COLO668 (cell line): Measurements from ENCODE around the gene YPEL3.

ENCODE experiments used
- DNase-seq: peaks from one replicate; lab custom pipeline; 2025; ENCODE audit not compliant: unreplicated experiment; lab: John Stamatoyannopoulos, UW

YPEL3 gene

DNA sequence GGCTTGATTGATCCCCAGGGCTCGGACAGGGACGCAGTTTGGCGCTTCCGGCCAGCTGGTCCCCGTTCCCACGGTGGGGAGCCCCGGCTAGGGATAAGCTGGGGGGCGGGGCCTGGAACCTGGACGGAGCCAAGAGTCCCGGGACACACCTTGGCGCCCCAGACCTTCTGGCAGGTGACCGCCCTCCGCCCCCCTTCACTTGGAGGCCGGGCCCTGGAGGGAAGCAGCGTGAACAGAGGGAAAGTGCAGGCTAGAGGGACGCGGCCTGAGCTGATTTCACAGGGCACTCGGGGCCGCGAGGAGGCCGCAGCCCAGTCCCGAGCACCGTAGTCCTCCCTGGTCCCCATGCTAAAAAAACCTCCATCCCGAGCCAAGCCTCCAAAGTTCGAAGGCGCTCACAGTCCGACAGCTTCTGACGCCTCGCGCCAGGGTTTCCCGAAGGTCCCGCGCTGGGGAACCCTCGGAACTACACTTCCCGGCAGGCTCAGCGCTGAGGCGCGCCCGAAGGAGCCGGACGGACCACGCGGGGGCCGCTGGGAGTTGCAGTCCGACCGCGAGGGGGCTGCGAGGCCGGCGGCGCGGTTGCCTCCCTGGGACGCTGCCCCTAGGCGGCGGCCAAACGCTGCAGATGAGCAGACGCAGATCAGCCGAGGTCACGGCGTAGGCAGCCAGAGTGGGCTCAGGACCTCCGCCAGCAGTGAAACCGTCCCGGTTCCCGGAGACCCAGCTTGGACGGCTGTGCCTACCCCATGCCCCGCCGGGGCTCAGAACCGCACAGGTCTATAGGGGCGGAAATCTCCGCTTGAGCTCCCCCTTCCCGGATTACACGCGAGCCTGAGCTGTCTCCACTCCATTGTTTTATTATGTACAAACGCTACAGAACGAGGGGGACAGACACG lies 4.3 kb downstream of the YPEL3 start, which contains the start of gene TBX6:
Gene TBX6 (minus strand): TSS at position 451 of the 899 bp plus-strand sequence. CDS start 731 bp downstream, outside the sequence.
- peak; percentile 96 for DNase-seq

DNA sequence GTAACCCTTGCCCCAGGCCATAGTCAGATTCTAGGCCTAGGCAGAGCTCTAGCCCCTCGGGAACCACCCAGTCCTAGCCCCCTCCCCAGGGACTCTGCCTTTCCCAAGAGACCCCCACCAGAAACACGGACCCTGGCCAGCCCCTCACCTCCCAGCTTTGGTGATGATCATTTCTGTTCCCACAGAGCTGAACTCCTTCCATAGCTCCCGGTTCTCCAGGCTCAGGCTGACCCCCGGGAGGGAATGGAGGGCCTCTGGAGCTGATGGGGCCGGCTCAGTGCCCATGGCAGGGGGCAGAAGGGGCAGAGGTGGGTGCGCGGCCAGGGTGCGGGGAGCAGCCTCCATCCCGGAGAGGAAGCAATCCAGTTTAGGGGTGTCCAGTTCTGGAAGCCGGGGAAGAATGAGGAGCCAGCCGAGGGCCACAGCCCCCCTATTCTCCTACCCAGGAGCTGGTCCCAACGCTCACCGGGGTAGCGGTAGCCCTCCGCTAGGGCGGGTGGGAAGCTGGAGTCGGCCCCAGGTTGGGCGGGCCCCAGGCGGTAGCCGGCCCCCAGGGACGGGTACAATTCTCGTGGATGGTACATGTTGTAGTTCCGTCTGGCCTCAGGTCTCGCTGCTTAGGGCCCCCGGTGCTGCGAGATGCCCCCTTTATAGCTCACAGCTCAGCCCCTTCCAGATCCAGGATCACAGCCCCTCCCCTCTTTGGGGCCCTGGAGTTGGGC lies 5.2 kb downstream of the YPEL3 start:
- no peak for DNase-seq

DNA sequence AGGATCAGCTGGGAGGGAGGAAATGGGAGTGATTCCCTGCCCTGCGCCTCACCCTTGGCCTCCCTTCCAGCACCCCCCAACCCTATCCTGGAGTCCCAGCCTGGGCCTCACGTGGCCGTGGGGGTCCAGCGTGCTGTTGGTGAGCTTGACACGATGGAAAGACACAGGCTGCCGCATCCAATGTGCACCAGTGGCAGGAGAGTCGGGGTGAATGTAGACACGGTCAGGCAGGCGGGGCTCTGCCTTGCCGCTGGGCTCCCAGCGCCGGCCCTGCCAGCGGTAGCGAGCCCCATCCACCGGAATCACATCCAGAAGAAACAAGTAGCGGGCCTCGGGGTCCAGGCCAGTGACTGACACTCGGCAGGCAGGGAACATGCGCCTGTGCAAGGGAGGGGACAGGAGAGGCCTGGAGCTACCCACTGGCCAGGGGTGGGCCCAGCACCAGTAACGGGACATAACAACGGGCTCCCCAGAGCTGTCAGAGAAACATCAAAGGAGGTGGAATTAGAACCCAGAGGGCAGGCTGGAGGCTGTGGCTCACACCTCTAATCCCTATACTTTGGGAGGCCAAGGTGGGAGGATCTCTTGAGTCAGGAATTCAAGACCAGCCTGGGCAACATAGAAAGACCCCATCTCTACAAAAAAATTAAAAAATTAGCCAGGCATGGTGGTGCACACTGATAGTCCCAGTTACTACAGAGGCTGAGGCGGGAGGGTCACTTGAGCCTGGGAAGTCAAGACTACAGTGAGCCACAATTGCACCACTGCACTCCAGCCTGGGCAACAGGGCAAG lies 7.0 kb downstream of the YPEL3 start:
- no peak for DNase-seq

DNA sequence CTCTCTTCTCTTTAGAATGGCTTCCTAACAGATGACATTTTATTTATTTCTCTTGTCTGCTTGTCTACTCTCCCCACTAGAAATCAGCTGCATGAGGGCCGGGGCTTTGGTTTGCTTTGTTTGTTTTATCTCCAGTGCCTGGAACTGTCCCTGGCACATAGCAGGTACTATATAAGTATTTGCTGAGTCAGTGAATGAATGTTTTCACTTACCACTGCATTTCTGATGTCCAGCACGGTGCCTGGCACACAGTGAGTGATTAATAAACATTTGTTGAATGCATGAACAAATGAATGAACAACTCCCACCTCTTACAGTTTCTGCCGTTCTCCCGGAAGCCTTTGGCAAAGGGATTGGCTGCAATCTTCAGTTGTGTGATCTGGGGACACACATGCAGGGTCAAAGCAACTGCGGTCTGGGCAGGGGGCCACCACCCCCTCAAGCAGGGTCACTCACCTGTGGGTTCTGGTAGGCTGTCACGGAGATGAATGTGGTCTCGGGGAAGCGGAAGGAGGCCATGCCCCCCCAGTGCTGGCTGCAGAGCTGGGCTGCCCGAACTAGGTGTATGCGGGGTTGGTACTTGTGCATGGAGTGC lies 7.7 kb downstream of the YPEL3 start:
- DNase-seq, result no peak

- DNase-seq, result no peak
These were observed 8.7 kb downstream of the YPEL3 start for GRCh38 chr16:30087181-30087898.

DNA sequence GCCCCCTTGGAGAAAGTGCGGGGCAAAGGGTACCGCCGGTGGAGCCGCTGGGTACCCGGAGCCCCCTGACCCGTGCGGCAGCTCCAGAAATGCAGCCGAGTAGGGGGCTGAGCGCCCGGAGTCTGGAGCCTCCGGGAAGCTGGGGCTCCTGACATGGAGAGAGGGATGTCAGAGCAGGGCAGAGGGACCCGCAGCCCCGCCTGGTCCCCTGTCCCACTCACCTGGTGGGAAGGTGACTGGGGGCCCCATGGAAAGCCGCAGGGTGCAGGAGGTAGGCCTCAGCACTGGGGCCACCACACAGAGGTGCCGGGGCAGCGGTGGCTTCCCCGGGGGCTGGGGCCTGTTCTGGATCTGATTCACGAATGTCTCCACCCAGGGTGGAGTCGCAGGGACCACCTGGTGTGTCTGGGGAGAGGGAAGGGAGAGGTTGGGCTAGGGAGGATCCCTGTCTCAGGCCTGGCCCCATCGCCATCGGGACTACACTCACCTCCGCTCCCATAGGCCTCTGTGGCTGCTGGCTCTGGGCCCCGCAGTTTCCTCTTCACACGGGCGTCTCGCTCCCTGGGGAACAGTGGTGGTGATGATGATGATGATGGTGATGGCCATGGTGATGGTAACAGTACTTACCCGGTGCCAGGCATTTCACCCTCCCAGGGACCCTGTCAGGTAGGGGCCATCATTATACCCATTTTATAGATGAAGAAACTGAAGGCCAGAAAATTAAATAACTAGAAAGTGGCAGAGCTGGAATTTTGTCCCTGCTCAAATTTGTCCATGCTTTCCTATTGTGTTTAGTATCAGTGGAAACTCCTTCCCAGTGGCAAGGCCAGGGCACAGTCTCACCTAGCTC lies 9.5 kb downstream of the YPEL3 start:
- no peak for DNase-seq

GRCh38 chr16:30085820-30086219 lies 10.2 kb downstream of the YPEL3 start:
- no peak for DNase-seq

GRCh38 chr16:30085247-30085646 lies 10.8 kb downstream of the YPEL3 start:
- no peak for DNase-seq

GRCh38 chr16:30084816-30085159 lies 11.2 kb downstream of the YPEL3 start:
- no peak for DNase-seq

DNA sequence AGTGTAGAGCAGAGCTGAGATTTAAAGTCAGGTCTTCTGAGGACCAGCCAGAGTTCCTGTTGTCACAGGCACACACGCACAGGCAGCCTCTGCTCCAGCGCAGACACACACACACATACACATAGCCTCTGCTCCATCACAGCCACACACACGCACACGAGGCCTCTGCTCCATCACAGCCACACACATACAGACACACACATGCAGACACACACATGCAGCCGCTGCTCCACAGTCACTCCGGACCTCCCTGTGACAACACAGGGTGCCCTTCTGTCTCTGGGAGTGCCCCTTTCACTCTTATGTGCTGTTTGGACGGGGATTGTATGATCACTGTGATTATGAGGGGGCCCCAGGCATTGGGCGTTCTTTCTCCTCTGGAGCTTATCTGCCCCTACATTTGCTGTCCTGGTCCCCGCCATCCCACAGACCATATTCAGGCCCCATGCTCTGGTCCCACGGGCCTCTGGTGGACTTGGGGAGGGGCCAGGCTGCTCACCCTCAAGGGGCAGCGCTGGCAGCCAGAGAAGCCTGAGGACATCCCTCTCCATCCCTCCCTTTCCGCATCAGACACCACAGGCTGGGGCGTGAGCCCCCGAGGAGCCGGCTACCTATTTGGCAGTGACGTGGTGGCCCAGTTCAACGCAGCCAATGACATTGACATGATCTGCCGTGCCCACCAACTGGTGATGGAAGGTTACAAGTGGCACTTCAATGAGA lies 11.8 kb downstream of the YPEL3 start:
- no peak for DNase-seq

- DNase-seq, result no peak
These were observed 12.6 kb downstream of the YPEL3 start for GRCh38 chr16:30083216-30084055.

DNA sequence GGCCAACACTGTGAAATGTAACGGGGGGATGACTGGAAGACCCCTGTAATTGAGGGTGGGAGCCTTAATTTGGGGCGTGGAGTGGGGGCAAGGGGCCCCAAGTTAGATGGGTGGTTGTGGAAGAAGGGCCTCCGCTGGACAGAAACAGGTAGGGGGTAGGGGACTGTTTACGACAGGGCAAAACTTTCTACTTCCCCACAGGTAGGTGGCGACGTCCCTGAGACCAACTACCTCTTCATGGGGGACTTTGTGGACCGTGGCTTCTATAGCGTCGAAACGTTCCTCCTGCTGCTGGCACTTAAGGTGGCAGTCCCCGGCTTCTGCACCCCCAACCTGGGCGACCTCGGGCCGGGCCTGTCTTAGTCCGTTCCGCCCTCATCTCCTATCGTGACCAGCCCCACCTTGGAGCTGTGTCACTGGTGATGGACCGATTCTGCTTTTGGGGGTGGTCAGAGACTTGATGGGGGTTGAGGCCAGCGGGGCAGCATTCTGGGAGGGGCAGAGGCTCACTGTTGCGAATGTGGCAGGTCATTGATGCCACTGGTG lies 13.4 kb downstream of the YPEL3 start:
- DNase-seq, result no peak

DNA sequence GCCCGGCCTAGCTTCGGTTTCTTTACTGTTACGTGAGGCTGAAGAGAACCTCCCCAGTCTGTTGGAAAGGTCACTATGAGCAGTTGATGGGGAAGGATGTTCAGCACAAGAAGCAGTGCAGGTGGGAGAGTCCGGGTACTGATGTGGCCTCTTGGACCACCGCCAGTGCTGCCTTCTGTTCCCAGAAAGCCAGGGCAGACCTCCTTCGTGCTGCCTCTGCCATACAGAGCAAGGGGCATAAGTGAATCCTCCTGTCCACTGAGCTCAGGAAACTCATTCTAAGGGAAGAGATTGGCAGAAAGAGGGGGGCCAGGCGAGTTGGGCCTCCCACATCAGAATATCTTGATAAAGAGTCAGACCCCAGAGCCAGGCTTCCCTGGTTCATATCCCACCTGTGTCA lies 16.5 kb downstream of the YPEL3 start:
- no peak for DNase-seq

GRCh38 chr16:30078744-30079143 lies 17.3 kb downstream of the YPEL3 start:
- DNase-seq, result no peak

- DNase-seq, result no peak
These were observed 18.4 kb downstream of the YPEL3 start for GRCh38 chr16:30077656-30078055.

DNA sequence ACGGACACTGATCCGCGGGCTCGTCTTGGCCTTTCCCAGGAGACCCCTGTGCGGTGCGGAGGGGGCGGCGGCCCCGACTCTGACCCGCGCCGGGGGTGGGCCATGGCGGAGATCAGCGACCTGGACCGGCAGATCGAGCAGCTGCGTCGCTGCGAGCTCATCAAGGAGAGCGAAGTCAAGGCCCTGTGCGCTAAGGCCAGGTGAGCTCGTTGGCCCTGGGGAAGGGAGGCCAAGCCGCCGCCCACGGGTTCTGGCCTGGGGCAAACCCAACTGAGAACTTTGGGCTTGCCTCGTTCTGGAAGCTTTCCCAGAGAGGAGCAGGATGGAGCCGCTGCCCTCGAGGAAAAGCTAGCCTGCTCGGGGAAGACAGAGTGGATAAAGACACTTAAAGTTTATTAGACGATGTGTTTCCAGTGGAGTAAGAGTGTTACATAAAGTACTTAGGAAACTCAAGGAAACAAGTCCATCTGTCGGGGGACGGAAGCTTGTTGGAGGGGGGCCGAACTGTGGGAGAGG lies 19.7 kb downstream of the YPEL3 start:
- DNase-seq, result peak; percentile 34

DNA sequence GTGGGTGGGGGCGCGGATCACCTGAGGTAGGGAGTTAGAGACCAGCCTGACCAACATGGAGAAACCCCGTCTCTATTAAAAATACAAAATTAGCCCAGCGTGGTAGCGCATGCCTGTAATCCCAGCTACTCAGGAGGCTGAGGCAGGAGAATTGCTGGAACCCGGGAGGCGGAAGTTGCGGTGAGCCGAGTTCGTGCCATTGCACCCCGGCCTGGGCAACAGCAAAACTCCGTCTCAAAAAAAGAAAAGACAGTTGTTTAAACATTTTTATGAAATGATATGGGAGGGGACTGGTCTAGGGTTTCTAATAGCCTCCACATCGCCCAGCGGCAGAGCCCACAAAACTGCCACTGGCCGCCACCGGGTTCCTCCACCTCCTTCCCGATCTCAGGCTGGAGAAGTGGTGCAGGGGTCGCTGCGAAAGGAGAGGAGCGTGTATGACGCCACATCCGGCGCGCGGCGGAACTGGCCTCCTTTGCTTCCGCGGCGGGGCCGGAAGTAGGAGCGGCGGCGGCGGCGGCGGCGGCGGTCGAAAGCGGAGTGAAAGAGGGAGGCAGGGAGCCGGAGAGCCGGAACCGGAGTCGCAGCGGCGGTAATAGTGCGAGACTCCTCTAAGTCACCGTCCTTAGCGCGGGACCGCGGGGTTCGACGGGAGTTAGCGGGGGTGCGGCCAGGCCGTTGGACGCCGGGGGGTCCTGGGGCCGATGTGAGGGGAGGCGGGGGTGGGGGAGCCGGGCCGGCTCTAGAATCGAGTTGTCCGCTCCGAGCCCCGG lies 20.3 kb downstream of the YPEL3 start, which contains the start of gene PPP4C:
Gene PPP4C (plus strand): TSS at position 492 of the 773 bp plus-strand sequence. CDS start 384 bp downstream, outside the sequence.
- DNase-seq, result peak; percentile 93
